Mesenteric fat pad (tissue), 1 donor: ENCODE measurements around the gene BEND7. TPM values are rescaled to one million over a fixed set of nuclear protein-coding genes. Genes with fewer than 3 reads are reported as not detected.

Source experiments
- total RNA-seq: library from RNA; stranded (reverse); fragmentation: NEBNext Ultra II Directional; extraction: Animal tissue kit (Norgen Biotek cat#: 25700); gene quantifications from one replicate; pipeline ENCODE4 v1.2.1, GENCODE V29; 2021
- donor health status: DM: yes; HTN: yes; CAD: no.

BEND7 gene
- total RNA-seq, 1 donor from 2014 or later: 26.8 TPM

Other genes starting within 250 kb of the BEND7 start
- gene PHYH, start 228.9 kb downstream of the BEND7 start, total RNA-seq: 44.1 TPM
- gene SEPHS1, start 180.7 kb downstream of the BEND7 start, total RNA-seq: 38.0 TPM
- 18.6 TPM for gene PRPF18, start 58.0 kb upstream of the BEND7 start, total RNA-seq